Smooth muscle cell (in vitro differentiated cells): ENCODE measurements around the gene GPR107. TPM values are rescaled to one million over a fixed set of nuclear protein-coding genes. Genes with fewer than 3 reads are reported as not detected.
A peak's percentile ranks its signal among the peaks of the same experiment; 100 is the strongest.
"Not testable (repeated sequence)": the region's sequence is repeated elsewhere in the genome, so short reads cannot be mapped to it uniquely, and the experiment has no call there.

Source experiments
- DNase-seq: peaks from one replicate; lab custom pipeline; 2025; ENCODE audit not compliant: unreplicated experiment; lab: John Stamatoyannopoulos, UW
- H2AFZ ChIP-seq: fragments of 200-600 bp; sonication (generic); 2 replicates; pipeline ENCODE4 v1.6.0; 2016; ENCODE audit warnings: antibody characterized with exemption, low read depth, mild to moderate bottlenecking
- H3F3A ChIP-seq: fragments of 200-600 bp; sonication (generic); 2 replicates; pipeline ENCODE4 v1.6.0; 2017; ENCODE audit warnings: antibody characterized with exemption, low read depth
- H3K27ac ChIP-seq: fragments of 200-600 bp; sonication (generic); 2 replicates; pipeline ENCODE4 v1.5.1; 2016; ENCODE audit warnings: low read depth, mild to moderate bottlenecking
- H3K27me3 ChIP-seq: fragments of 200-600 bp; sonication (generic); 2 replicates; pipeline ENCODE4 v1.6.1; 2016; ENCODE audit warnings: low read depth, mild to moderate bottlenecking
- H3K36me3 ChIP-seq: fragments of 200-600 bp; sonication (generic); 2 replicates; pipeline ENCODE4 v1.5.1; 2016; ENCODE audit warnings: low read depth
- H3K4me1 ChIP-seq: fragments of 200-600 bp; sonication (generic); 2 replicates; pipeline ENCODE4 v1.5.1; 2016; ENCODE audit warnings: low read depth
- H3K4me2 ChIP-seq: fragments of 200-600 bp; sonication (generic); 2 replicates; pipeline ENCODE4 v1.6.0; 2016; ENCODE audit warnings: mild to moderate bottlenecking
- H3K4me3 ChIP-seq: fragments of 200-600 bp; sonication (generic); 2 replicates; pipeline ENCODE4 v1.5.1; 2016; ENCODE audit warnings: mild to moderate bottlenecking
- H3K79me2 ChIP-seq: fragments of 200-600 bp; sonication (generic); 2 replicates; pipeline ENCODE4 v1.6.0; 2016; ENCODE audit warnings: low read depth, mild to moderate bottlenecking
- H3K9ac ChIP-seq: fragments of 200-600 bp; sonication (generic); 2 replicates; pipeline ENCODE4 v1.6.0; 2016; ENCODE audit warnings: low read depth
- H3K9me3 ChIP-seq: fragments of 200-600 bp; sonication (generic); replicated peaks from 2 replicates; pipeline ENCODE4 v1.5.1; 2016; ENCODE audit warnings: low read depth
- H4K20me1 ChIP-seq: fragments of 200-600 bp; sonication (generic); 2 replicates; pipeline ENCODE4 v1.6.0; 2016; ENCODE audit warnings: low read depth
- WGBS: methylation state at CpG from one replicate; pipeline ENCODE4 v1.1.7; 2016; ENCODE audit warnings: low lambda C conversion rate; 5-methylcytosine and 5-hydroxymethylcytosine counted together
- polyA plus RNA-seq: library from polyadenylated mRNA; unstranded; fragments of >200 nt; fragmentation: Nextera tagmentation; extraction: Ambion mirVana; gene quantifications from 2 replicates; pipeline ENCODE4 v1.2.1, GENCODE V29; 2016
- total RNA-seq: library from RNA; depleted of rRNA; stranded (reverse); fragments of >200 nt; gene quantifications from 2 replicates; pipeline ENCODE4 v1.2.3, GENCODE V29; 2014
- TF ChIP-seq, protein P1 (sequence below): fragments of 200-600 bp; sonication (generic); IDR thresholded peaks from 2 replicates; pipeline ENCODE4 v1.5.1; 2017; ENCODE audit warnings: borderline replicate concordance, mild to moderate bottlenecking, antibody characterized with exemption; ENCODE audit not compliant: insufficient read depth, poor library complexity, severe bottlenecking

The GPR107 gene
- total and polyA plus RNA-seq, 2 experiments from 2014 or later, result 16.2 to 42.7 TPM

DNA sequence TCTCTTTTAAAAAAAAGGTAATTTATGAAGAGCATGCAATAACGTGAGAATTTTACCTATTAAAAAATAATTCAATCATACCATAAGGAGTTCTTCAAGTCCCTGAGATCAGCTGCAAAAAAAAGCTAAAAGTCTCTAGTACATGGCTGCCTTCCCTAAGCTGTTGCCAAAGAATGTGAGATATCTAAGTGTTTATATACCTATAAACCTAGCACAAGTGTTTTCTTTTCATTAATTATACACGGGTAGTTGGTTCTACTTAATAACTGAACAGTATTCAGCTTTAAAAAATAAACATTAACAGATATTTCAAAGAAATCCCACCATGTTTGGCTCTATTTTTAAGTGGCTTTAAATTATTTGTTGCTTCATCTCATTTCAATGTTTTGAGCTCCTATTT, 36.6 kb upstream of the GPR107 start:
- peak overlapping the region; percentile 88 for H3K27ac ChIP-seq
- H3K4me3 ChIP-seq, result no peak overlapping the region
- TF ChIP-seq, protein P1, sequence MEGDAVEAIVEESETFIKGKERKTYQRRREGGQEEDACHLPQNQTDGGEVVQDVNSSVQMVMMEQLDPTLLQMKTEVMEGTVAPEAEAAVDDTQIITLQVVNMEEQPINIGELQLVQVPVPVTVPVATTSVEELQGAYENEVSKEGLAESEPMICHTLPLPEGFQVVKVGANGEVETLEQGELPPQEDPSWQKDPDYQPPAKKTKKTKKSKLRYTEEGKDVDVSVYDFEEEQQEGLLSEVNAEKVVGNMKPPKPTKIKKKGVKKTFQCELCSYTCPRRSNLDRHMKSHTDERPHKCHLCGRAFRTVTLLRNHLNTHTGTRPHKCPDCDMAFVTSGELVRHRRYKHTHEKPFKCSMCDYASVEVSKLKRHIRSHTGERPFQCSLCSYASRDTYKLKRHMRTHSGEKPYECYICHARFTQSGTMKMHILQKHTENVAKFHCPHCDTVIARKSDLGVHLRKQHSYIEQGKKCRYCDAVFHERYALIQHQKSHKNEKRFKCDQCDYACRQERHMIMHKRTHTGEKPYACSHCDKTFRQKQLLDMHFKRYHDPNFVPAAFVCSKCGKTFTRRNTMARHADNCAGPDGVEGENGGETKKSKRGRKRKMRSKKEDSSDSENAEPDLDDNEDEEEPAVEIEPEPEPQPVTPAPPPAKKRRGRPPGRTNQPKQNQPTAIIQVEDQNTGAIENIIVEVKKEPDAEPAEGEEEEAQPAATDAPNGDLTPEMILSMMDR, result no peak
- H3K9ac ChIP-seq, result peak overlapping the region; percentile 17
- no peaks in the 10 kb centered on the region for H3K4me1 ChIP-seq
- DNase-seq, result no peak
- no peaks in the 10 kb centered on the region for H3K27me3 ChIP-seq
- H3K36me3 ChIP-seq, result no peaks in the 10 kb centered on the region
- WGBS, result 78% methylated on average over 2 of the region's 2 CpGs
- no peaks in the 10 kb centered on the region for H3K9me3 ChIP-seq
- H3K79me2 ChIP-seq, result peaks cover 88% of the 10 kb centered on the region
- H2AFZ ChIP-seq, result no peak overlapping the region
- H3F3A ChIP-seq, result peaks cover 3% of the 10 kb centered on the region
- H4K20me1 ChIP-seq, result peaks cover 56% of the 10 kb centered on the region
- H3K4me2 ChIP-seq, result peak overlapping the region; percentile 46

DNA sequence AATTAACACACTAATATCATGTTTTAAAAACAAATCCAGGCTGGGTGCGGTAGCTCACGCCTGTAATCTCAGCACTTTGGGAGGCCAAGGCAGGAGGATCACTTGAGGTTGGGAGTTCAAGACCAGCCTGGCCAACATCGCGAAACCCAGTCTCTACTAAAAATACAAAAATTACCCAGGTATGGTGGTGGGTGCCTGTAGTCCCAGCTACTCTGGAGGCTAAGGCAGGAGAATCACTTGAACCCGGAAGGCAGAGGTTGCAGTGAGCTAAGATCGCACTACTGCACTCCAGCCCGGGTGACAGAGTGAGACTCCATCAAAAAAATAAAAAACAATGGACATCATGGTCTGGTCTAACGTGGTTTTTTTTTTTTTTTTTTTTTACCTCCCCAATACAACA, 36.2 kb upstream of the GPR107 start:
- not testable (repeated sequence) for H3K9me3 ChIP-seq, DNase-seq, H3K4me1 ChIP-seq, H3K4me3 ChIP-seq, H2AFZ ChIP-seq, H3K27me3 ChIP-seq, H3K4me2 ChIP-seq, H3K36me3 ChIP-seq, H3K9ac ChIP-seq, H3F3A ChIP-seq
- WGBS, result 94% methylated on average over 8 of the region's 8 CpGs
- Histone ChIP-seq H3K27ac (peak overlapping the region; percentile 88), H4K20me1 (peaks cover 59% of the 10 kb centered on the region), H3K79me2 (peaks cover 88% of the 10 kb centered on the region)

DNA sequence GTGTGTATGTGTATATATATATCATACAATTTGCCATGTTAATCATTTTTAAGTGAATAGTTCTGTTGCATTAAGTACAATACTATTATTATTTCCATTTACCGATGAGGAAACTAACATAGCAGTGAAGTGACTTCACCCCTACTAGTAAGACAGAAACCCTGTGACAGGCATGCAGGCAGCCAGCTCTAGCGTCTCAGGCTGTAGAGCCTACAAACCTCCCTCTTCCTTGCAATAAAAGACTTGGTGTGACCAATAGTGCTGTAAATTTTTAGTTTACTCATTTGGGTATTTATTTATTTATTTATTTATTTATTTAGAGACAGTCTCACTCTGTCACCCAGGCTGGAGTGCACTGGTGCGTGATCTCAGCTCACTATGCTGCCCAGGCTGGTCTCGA, 35.4 kb upstream of the GPR107 start:
- H3K9me3 ChIP-seq, result no peaks in the 10 kb centered on the region
- no peak overlapping the region for H3K27ac ChIP-seq
- H3K27me3 ChIP-seq, result no peaks in the 10 kb centered on the region
- H4K20me1 ChIP-seq, result peaks cover 67% of the 10 kb centered on the region
- H3K36me3 ChIP-seq, result no peaks in the 10 kb centered on the region
- TF ChIP-seq, protein P1, result no peak
- H3F3A ChIP-seq, result peaks cover 3% of the 10 kb centered on the region
- no peak overlapping the region for H3K4me3 ChIP-seq
- no peak for DNase-seq
- 86% methylated on average over 4 of the region's 4 CpGs for WGBS
- peaks cover 88% of the 10 kb centered on the region for H3K79me2 ChIP-seq
- no peak overlapping the region for H2AFZ ChIP-seq
- H3K9ac ChIP-seq, result no peak overlapping the region
- H3K4me1 ChIP-seq, result no peaks in the 10 kb centered on the region
- no peak overlapping the region for H3K4me2 ChIP-seq

DNA sequence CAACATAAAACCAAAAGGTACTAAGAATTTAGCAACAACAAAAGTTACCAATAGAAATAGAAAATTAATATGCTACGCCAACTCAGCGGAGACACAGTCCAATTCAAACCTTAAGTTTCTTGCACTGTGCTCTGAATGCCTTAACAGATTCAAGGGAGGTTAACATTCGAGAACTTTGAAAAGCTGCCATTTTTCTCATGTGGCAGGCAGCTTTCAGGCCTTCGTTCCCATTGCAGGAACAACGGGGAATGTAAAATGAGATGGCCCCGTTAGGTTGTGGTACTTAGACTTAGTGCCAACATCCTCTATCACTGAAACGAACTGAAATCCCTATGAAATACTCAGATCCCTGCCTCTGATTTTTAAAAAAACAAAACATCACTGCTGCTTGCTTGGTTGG, 33.1 kb upstream of the GPR107 start:
- H3K9me3 ChIP-seq, result no peaks in the 10 kb centered on the region
- H3K4me2 ChIP-seq, result no peak overlapping the region
- DNase-seq, result no peak
- no peaks in the 10 kb centered on the region for H3K4me1 ChIP-seq
- TF ChIP-seq, protein P1, result no peak
- 81% methylated on average over 7 of the region's 7 CpGs for WGBS
- H3K79me2 ChIP-seq, result peaks cover 90% of the 10 kb centered on the region
- H2AFZ ChIP-seq, result no peak overlapping the region
- H3F3A ChIP-seq, result peaks cover 3% of the 10 kb centered on the region
- H3K9ac ChIP-seq, result no peak overlapping the region
- H3K27ac ChIP-seq, result no peak overlapping the region
- no peaks in the 10 kb centered on the region for H3K36me3 ChIP-seq
- H3K4me3 ChIP-seq, result no peak overlapping the region
- H4K20me1 ChIP-seq, result peaks cover 81% of the 10 kb centered on the region
- H3K27me3 ChIP-seq, result no peaks in the 10 kb centered on the region
